Liver (tissue), 9 donors: ENCODE measurements around the gene FMN1. TPM values are rescaled to one million over a fixed set of nuclear protein-coding genes. Genes with fewer than 3 reads are reported as not detected.

Experiments
- DNase-seq: peaks from one replicate; pipeline ENCODE4 v3.0.0-alpha.2; 2017; ENCODE audit warnings: low spot score
- H3K27ac ChIP-seq, 2 donors: one replicate each; pipeline ENCODE4 v1.7.0; 2013; ENCODE audit warnings: inconsistent platforms in 2 of 2, low read length in 2 of 2, control low read depth in 1 of 2, low read depth in 1 of 2, mild to moderate bottlenecking in 1 of 2
- H3K27me3 ChIP-seq, 4 donors: one replicate each; pipeline versions ENCODE4 v1.6.1 to v1.7.0; 2013; ENCODE audit warnings: low read length in 3 of 4, inconsistent platforms in 1 of 4, mild to moderate bottlenecking in 1 of 4, moderate library complexity in 1 of 4; ENCODE audit not compliant: control insufficient read depth in 4 of 4, insufficient read depth in 4 of 4
- H3K36me3 ChIP-seq, 4 donors: one replicate each; pipeline versions ENCODE4 v1.6.1 to v1.7.0; 2013; ENCODE audit warnings: low read length in 3 of 4, mild to moderate bottlenecking in 3 of 4, low read depth in 1 of 4, moderate library complexity in 1 of 4; ENCODE audit not compliant: control insufficient read depth in 4 of 4, insufficient read depth in 3 of 4
- H3K4me1 ChIP-seq, 4 donors: one replicate each; pipeline versions ENCODE4 v1.6.1 to v1.7.0; 2013; ENCODE audit warnings: low read length in 3 of 4, mild to moderate bottlenecking in 3 of 4, moderate library complexity in 1 of 4; ENCODE audit not compliant: control insufficient read depth in 4 of 4, insufficient read depth in 4 of 4
- H3K4me3 ChIP-seq, 3 donors: one replicate each; pipeline versions ENCODE4 v1.6.1 to v1.7.0; 2013; ENCODE audit warnings: low read length in 3 of 3, control low read depth in 1 of 3, low read depth in 1 of 3, mild to moderate bottlenecking in 1 of 3
- H3K9ac ChIP-seq, 2 donors: one replicate each; pipeline ENCODE4 v1.7.0; 2013; ENCODE audit warnings: low read length in 2 of 2, mild to moderate bottlenecking in 2 of 2, moderate library complexity in 2 of 2, control low read depth in 1 of 2, low read depth in 1 of 2
- H3K9me3 ChIP-seq, 4 donors: one replicate each; pipeline versions ENCODE4 v1.6.1 to v1.7.0; 2013; ENCODE audit warnings: low read length in 3 of 4; ENCODE audit not compliant: control insufficient read depth in 4 of 4
- EGR1 ChIP-seq, 2 donors: IDR thresholded peaks; 2 replicates each; pipeline ENCODE4 v1.6.1; 2016 to 2018; ENCODE audit warnings: antibody characterized with exemption in 2 of 2, low read depth in 2 of 2
- FOXA1 ChIP-seq: IDR thresholded peaks from 2 replicates; pipeline ENCODE4 v1.6.1; 2016; ENCODE audit warnings: antibody characterized with exemption
- FOXA2 ChIP-seq: IDR thresholded peaks from 2 replicates; pipeline ENCODE4 v1.6.1; 2016; ENCODE audit warnings: antibody characterized with exemption
- GABPA ChIP-seq, 2 donors: IDR thresholded peaks in 1 of 2; conservative IDR thresholded peaks in 1 of 2; 2 replicates each; pipeline ENCODE4 v1.6.1; 2016; ENCODE audit warnings: antibody characterized with exemption in 2 of 2, mild to moderate bottlenecking in 1 of 2, moderate library complexity in 1 of 2
- HNF4A ChIP-seq, 2 donors: conservative IDR thresholded peaks; 2 replicates each; pipeline ENCODE4 v1.6.1; 2016; ENCODE audit warnings: antibody characterized with exemption in 2 of 2, mild to moderate bottlenecking in 2 of 2
- HNF4G ChIP-seq: IDR thresholded peaks from 2 replicates; pipeline ENCODE4 v1.6.1; 2016; ENCODE audit warnings: antibody characterized with exemption
- JUND ChIP-seq, 2 donors: IDR thresholded peaks; 2 replicates each; pipeline ENCODE4 v1.6.1; 2016; ENCODE audit warnings: antibody characterized with exemption in 2 of 2
- NR2F2 ChIP-seq: IDR thresholded peaks from 2 replicates; pipeline ENCODE4 v1.6.1; 2016; ENCODE audit warnings: antibody characterized with exemption
- RAD21 ChIP-seq, 2 donors: IDR thresholded peaks; 2 replicates each; pipeline ENCODE4 v1.6.1; 2016; ENCODE audit warnings: antibody characterized with exemption in 2 of 2, mild to moderate bottlenecking in 2 of 2
- RXRA ChIP-seq, 2 donors: IDR thresholded peaks; 2 replicates each; pipeline ENCODE4 v1.6.1; 2017 to 2018; ENCODE audit warnings: antibody characterized with exemption in 2 of 2, mild to moderate bottlenecking in 1 of 2
- SP1 ChIP-seq: IDR thresholded peaks from 2 replicates; pipeline ENCODE4 v1.6.1; 2018; ENCODE audit warnings: antibody characterized with exemption, mild to moderate bottlenecking
- TAF1 ChIP-seq: conservative IDR thresholded peaks from 2 replicates; pipeline ENCODE4 v1.6.1; 2016; ENCODE audit warnings: antibody characterized with exemption, mild to moderate bottlenecking
- YY1 ChIP-seq: IDR thresholded peaks from 2 replicates; pipeline ENCODE4 v1.6.1; 2016; ENCODE audit warnings: antibody characterized with exemption, mild to moderate bottlenecking
- WGBS: extraction: QIAGEN DNeasy Blood & Tissue Kit; methylation state at CpG from one replicate; pipeline ENCODE4 v1.1.7; 2013; 5-methylcytosine and 5-hydroxymethylcytosine counted together
- polyA plus RNA-seq, 2 donors: library from polyadenylated mRNA; stranded (reverse) in 1 of 2; unstranded in 1 of 2; fragments of 200-250 nt in 1 of 2; fragments of >200 nt in 1 of 2; fragmentation: Nextera tagmentation in 1 of 2; extraction: Ambion mirVana in 1 of 2; gene quantifications; one replicate each; pipeline versions ENCODE4 v1.2.1 to v1.2.3, GENCODE V29; 2013 to 2015
- total RNA-seq, 2 donors: library from RNA; depleted of rRNA; stranded (reverse); fragments of >200 nt; gene quantifications; one replicate each; pipeline ENCODE4 v1.2.3, GENCODE V29; 2014
- TF ChIP-seq, protein P1 (sequence below): IDR thresholded peaks from 2 replicates; pipeline ENCODE4 v1.6.1; 2016; ENCODE audit warnings: antibody characterized with exemption
- TF ChIP-seq, protein P2 (sequence below): IDR thresholded peaks from 2 replicates; pipeline ENCODE4 v1.6.1; 2016; ENCODE audit warnings: antibody characterized with exemption, mild to moderate bottlenecking
- TF ChIP-seq, protein P3 (sequence below): fragments of 150-350 bp; IDR thresholded peaks from 2 replicates; pipeline ENCODE4 v1.5.1; 2017; ENCODE audit warnings: improper control_type of control experiment, low read depth, low read length; ENCODE audit not compliant: missing input control
- TF ChIP-seq, protein P4 (sequence below): IDR thresholded peaks from 2 replicates; pipeline ENCODE4 v1.6.1; 2016; ENCODE audit warnings: antibody characterized with exemption
- donor health status: healthy.
- donor health status: healthy.
- donor health status: healthy.
- donor health status: healthy.
- donor health status: healthy.

Gene FMN1
- total and polyA plus RNA-seq, 4 donors, result 0.21 to 5.4 (median 0.53) TPM

DNA sequence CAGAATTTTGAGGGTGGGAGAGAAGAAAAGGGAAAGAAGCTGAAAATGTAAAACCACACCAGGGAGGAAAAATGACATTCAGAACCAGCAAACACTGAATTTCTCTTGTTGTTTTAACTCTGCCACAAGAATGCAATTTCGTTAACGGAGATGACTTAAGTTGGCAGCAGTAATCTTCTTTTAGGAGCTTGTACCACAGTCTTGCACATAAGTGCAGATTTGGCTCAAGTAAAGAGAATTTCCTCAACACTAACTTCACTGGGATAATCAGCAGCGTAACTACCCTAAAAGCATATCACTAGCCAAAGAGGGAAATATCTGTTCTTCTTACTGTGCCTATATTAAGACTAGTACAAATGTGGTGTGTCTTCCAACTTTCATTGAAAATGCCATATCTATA is 461.2 kb downstream of the FMN1 start:
- peaks cover 0 to 26% (median 13%) of the 10 kb centered on the region in 4 donors for H3K4me1 ChIP-seq
- H3K4me3 ChIP-seq, result no peak overlapping the region
- no peaks in the 10 kb centered on the region for H3K27me3 ChIP-seq
- no peak overlapping the region for H3K9ac ChIP-seq
- no peak for DNase-seq
- 69% methylated on average over 3 of the region's 3 CpGs for WGBS
- H3K36me3 ChIP-seq, result no peaks in the 10 kb centered on the region
- peaks cover 0 to 3% (median 0%) of the 10 kb centered on the region in 4 donors for H3K9me3 ChIP-seq
- no peak for TF ChIP-seq YY1
- TF ChIP-seq HNF4A (conservative IDR thresholded peaks at IDR 0.05), result no peak
- TF ChIP-seq GABPA (IDR thresholded peaks at IDR 0.05 in 1 of 2, conservative IDR thresholded peaks at IDR 0.05 in 1 of 2), result no peak
- TF ChIP-seq, protein P1, sequence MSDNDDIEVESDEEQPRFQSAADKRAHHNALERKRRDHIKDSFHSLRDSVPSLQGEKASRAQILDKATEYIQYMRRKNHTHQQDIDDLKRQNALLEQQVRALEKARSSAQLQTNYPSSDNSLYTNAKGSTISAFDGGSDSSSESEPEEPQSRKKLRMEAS, result no peak
- TF ChIP-seq RAD21 (IDR thresholded peaks at IDR 0.05), result no peak
- TF ChIP-seq EGR1 (IDR thresholded peaks at IDR 0.05; ENCODE audit: low read depth in 2 of 2), result no peak
- no peak for TF ChIP-seq TAF1
- TF ChIP-seq SP1, result no peak
- TF ChIP-seq, protein P2, sequence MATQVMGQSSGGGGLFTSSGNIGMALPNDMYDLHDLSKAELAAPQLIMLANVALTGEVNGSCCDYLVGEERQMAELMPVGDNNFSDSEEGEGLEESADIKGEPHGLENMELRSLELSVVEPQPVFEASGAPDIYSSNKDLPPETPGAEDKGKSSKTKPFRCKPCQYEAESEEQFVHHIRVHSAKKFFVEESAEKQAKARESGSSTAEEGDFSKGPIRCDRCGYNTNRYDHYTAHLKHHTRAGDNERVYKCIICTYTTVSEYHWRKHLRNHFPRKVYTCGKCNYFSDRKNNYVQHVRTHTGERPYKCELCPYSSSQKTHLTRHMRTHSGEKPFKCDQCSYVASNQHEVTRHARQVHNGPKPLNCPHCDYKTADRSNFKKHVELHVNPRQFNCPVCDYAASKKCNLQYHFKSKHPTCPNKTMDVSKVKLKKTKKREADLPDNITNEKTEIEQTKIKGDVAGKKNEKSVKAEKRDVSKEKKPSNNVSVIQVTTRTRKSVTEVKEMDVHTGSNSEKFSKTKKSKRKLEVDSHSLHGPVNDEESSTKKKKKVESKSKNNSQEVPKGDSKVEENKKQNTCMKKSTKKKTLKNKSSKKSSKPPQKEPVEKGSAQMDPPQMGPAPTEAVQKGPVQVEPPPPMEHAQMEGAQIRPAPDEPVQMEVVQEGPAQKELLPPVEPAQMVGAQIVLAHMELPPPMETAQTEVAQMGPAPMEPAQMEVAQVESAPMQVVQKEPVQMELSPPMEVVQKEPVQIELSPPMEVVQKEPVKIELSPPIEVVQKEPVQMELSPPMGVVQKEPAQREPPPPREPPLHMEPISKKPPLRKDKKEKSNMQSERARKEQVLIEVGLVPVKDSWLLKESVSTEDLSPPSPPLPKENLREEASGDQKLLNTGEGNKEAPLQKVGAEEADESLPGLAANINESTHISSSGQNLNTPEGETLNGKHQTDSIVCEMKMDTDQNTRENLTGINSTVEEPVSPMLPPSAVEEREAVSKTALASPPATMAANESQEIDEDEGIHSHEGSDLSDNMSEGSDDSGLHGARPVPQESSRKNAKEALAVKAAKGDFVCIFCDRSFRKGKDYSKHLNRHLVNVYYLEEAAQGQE, result no peak
- no peak for TF ChIP-seq RXRA (IDR thresholded peaks at IDR 0.05)
- TF ChIP-seq, protein P3, sequence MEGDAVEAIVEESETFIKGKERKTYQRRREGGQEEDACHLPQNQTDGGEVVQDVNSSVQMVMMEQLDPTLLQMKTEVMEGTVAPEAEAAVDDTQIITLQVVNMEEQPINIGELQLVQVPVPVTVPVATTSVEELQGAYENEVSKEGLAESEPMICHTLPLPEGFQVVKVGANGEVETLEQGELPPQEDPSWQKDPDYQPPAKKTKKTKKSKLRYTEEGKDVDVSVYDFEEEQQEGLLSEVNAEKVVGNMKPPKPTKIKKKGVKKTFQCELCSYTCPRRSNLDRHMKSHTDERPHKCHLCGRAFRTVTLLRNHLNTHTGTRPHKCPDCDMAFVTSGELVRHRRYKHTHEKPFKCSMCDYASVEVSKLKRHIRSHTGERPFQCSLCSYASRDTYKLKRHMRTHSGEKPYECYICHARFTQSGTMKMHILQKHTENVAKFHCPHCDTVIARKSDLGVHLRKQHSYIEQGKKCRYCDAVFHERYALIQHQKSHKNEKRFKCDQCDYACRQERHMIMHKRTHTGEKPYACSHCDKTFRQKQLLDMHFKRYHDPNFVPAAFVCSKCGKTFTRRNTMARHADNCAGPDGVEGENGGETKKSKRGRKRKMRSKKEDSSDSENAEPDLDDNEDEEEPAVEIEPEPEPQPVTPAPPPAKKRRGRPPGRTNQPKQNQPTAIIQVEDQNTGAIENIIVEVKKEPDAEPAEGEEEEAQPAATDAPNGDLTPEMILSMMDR, result no peak
- TF ChIP-seq NR2F2, result no peak
- TF ChIP-seq, protein P4, sequence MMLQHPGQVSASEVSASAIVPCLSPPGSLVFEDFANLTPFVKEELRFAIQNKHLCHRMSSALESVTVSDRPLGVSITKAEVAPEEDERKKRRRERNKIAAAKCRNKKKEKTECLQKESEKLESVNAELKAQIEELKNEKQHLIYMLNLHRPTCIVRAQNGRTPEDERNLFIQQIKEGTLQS, result no peak
- no peak for TF ChIP-seq FOXA1
- TF ChIP-seq FOXA2, result no peak
- no peak overlapping the region for H3K27ac ChIP-seq

DNA sequence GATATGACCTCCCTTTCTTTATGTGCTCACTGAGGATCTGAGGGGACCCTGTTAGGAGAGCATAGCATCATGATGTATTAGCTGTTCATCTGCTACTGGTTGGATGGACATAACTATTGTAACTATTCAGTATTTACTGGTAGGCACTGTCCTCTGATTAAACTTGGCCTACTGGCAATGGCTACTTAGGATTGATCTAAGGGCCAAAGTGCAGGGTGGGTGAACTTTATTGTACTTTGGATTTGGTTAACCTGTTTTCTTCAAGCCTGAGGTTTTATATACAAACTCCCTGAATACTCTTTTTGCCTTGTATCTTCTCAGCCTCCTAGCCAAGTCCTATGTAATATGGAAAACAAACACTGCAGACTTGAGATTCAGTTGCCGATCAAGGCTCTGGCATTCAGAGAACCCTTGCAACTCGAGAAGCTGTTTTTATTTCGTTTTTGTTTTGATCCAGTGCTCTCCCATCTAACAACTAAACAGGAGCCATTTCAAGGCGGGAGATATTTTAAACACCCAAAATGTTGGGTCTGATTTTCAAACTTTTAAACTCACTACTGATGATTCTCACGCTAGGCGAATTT is 461.8 kb downstream of the FMN1 start:
- Histone ChIP-seq H3K9me3 (peaks cover 0 to 3% (median 0%) of the 10 kb centered on the region in 4 donors), H3K4me3 (no peak overlapping the region), H3K9ac (no peak overlapping the region), H3K4me1 (peaks cover 0 to 26% (median 13%) of the 10 kb centered on the region in 4 donors), H3K27me3 (no peaks in the 10 kb centered on the region), H3K27ac (no peak overlapping the region), H3K36me3 (no peaks in the 10 kb centered on the region)
- DNase-seq, result no peak
- 67% methylated on average over 6 of the region's 6 CpGs for WGBS
- TF ChIP-seq NR2F2, result no peak
- TF ChIP-seq RXRA (IDR thresholded peaks at IDR 0.05), result peak; percentile 82 to 84
- TF ChIP-seq, protein P3, result no peak
- peak; percentile 92 to 96 for TF ChIP-seq HNF4A (conservative IDR thresholded peaks at IDR 0.05)
- peak; percentile 88 for TF ChIP-seq HNF4G
- peak; percentile 53 for TF ChIP-seq YY1
- TF ChIP-seq FOXA2, result peak; percentile 8
- TF ChIP-seq SP1, result peak; percentile 61
- peak; percentile 15 to 26 for TF ChIP-seq RAD21 (IDR thresholded peaks at IDR 0.05)
- TF ChIP-seq, protein P1, result no peak
- TF ChIP-seq JUND (IDR thresholded peaks at IDR 0.05), result peak in 1 of 2 donors; percentile 48
